ENCODE results near the gene SLX9. TPM values are rescaled to one million over a fixed set of nuclear protein-coding genes. Genes with fewer than 3 reads are reported as not detected.

The SLX9 gene
- total RNA-seq, 1 experiment from 2014 or later: 74.3 TPM

- H3K27ac Mint-ChIP-seq: 0 out of 7 replicates have a peak overlapping the region, but pooled peaks of 1 of the 3 experiments have one; percentile 18
- Histone ChIP-seq H2BK20ac (ENCODE audit: low read depth, low read length, poor library complexity, severe bottlenecking) (no peak overlapping the region), H2BK12ac (ENCODE audit: insufficient read length, low read depth, low read length) (no peak overlapping the region), H4K5ac (ENCODE audit: insufficient read length, low read depth, low read length) (no peak overlapping the region), H2BK15ac (ENCODE audit: low read depth, low read length) (no peak overlapping the region), H2BK120ac (ENCODE audit: low read depth, low read length, poor library complexity, severe bottlenecking) (no peak overlapping the region), H3K79me1 (ENCODE audit: insufficient read depth, low read depth, low read length, poor library complexity, severe bottlenecking) (no peaks in the 10 kb centered on the region), H3K79me2 (ENCODE audit: insufficient read depth, low read length) (no peaks in the 10 kb centered on the region), H4K20me1 (ENCODE audit: control insufficient read depth, insufficient read depth, insufficient read length) (no peaks in the 10 kb centered on the region), H3K14ac (ENCODE audit: insufficient read depth, low read length) (no peak overlapping the region), H3K56ac (ENCODE audit: insufficient read length, low read depth, low read length) (no peak overlapping the region), H2AFZ (ENCODE audit: low read length) (no peak overlapping the region), H4K91ac (ENCODE audit: insufficient read length, low read depth, low read length) (no peak overlapping the region), H3K18ac (ENCODE audit: insufficient read length, low read depth, low read length) (no peak overlapping the region), H3K27ac (ENCODE audit: insufficient read length, low read depth, low read length) (no peak overlapping the region), H3K23ac (ENCODE audit: insufficient read length, low read depth, low read length) (no peak overlapping the region), H4K8ac (replicated peaks; ENCODE audit: insufficient read length, low read depth, low read length) (no peak overlapping the region), H3K4me2 (ENCODE audit: insufficient read depth, insufficient read length, low read length) (no peak overlapping the region), H2AK5ac (ENCODE audit: insufficient read length, low read length) (no peak overlapping the region), H3K4ac (ENCODE audit: low read depth, low read length) (no peak overlapping the region), H3K4me1 (ENCODE audit: insufficient read depth, low read length) (no peaks in the 10 kb centered on the region), H3K9ac (ENCODE audit: extremely low read depth, insufficient read length, low read length) (no peak overlapping the region), H3K23me2 (ENCODE audit: insufficient read length, low read depth, low read length, poor library complexity, severe bottlenecking) (no peaks in the 10 kb centered on the region), H3T11ph (ENCODE audit: low read length) (no peak overlapping the region), H2BK5ac (ENCODE audit: insufficient read length, low read length) (no peak overlapping the region), H3K27me3 (ENCODE audit: insufficient read depth, low read length) (no peaks in the 10 kb centered on the region), H3K9me3 (ENCODE audit: control insufficient read depth, low read depth, low read length) (no peaks in the 10 kb centered on the region)
- no peaks in the 10 kb centered on the region; a peak in 1 of 7 replicates for H3K36me3 Mint-ChIP-seq (ENCODE audit: insufficient read depth in 1 of 3, low read depth in 3 of 3)
- TF ChIP-seq CTCF (conservative IDR thresholded peaks at IDR 0.05): 0 out of 3 replicates have a peak, but pooled peaks have one; percentile 15
- no peak for DNase-seq
- no peaks in the 10 kb centered on the region; the same call in 1 of the 2 replicates for H3K27me3 Mint-ChIP-seq (ENCODE audit: low read depth)
- no peaks in the 10 kb centered on the region for H3K9me3 Mint-ChIP-seq
- H3K4me3 Mint-ChIP-seq: no peak overlapping the region
- no CpG with 5 or more reads among the region's 38 CpGs for WGBS (ENCODE audit: extremely low coverage, insufficient read length, low lambda C conversion rate)
- H3K4me1 Mint-ChIP-seq: no peaks in the 10 kb centered on the region
These were observed 52.0 kb downstream of the SLX9 start for GRCh38 chr21:44991538-44992483.
